HL-60 (cell line): ENCODE measurements around the gene CACNA2D1.

ENCODE experiments used
- CTCF ChIP-seq: IDR thresholded peaks from one replicate; pipeline ENCODE4 v1.5.1; 2011; ENCODE audit warnings: low read length, control low read depth, inconsistent platforms; ENCODE audit not compliant: insufficient read depth
- GABPA ChIP-seq: IDR thresholded peaks from 2 replicates; pipeline ENCODE4 v1.6.1; 2012; ENCODE audit warnings: low read depth
- POLR2AphosphoS5 ChIP-seq: IDR thresholded peaks from 2 replicates; pipeline ENCODE4 v1.6.1; 2012; ENCODE audit warnings: low read depth
- REST ChIP-seq: IDR thresholded peaks from 2 replicates; pipeline ENCODE4 v1.6.1; 2012; ENCODE audit warnings: low read depth; ENCODE audit not compliant: insufficient replicate concordance

GRCh38 chr7:82141427-82141826, 302.1 kb downstream of the CACNA2D1 start:
- TF ChIP-seq REST (no peak), CTCF (no peak), POLR2AphosphoS5 (no peak), GABPA (no peak)
